GM19239 (cell line): ENCODE results near the gene MRGPRG.

Source experiments
- DNase-seq: peaks from one replicate; pipeline ENCODE4 v3.0.0; 2011; ENCODE audit warnings: low spot score; ENCODE audit not compliant: insufficient read length
- FAIRE-seq: peaks from 2 replicates; lab custom pipeline; 2011; peaks lifted over from hg19 to GRCh38; lab: Jason Lieb, UNC

MRGPRG gene

DNA sequence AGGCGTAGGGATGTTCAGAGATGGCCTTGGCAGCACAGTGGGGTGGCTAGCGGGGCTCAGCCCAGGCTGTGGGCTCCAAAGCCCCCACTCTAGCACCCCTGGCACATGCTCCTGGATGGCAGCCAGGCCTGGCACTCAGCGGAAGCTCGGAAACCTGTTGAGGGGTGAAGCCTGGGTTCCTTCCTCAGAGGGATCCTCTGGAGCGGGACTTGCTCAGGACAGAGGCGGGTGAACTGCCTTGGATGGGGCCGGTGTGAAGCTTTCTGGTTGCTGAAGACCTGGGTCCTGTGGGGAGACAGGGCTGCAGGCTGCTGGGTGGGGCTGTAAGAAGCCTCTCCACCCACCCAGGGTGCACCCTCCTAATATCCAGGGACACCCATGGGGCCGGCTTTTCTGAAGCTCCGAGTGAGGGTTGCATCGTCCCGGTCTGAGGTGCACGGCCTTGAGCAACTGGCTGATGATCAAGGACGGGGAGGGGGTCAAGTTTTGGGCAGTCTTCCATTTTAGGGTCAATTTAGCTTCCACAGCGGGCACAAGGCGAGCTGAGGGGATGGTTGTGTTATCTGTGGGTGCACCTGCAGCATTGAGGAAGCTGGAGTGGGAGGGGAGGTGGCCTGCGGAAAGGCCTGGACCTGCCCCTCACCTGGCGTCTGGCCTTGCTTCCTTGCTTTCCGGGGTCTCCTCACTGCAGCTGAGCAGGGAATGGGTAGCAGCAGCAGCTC is 8.4 kb upstream of the MRGPRG start:
- DNase-seq (no peak), FAIRE-seq (no peak)

DNA sequence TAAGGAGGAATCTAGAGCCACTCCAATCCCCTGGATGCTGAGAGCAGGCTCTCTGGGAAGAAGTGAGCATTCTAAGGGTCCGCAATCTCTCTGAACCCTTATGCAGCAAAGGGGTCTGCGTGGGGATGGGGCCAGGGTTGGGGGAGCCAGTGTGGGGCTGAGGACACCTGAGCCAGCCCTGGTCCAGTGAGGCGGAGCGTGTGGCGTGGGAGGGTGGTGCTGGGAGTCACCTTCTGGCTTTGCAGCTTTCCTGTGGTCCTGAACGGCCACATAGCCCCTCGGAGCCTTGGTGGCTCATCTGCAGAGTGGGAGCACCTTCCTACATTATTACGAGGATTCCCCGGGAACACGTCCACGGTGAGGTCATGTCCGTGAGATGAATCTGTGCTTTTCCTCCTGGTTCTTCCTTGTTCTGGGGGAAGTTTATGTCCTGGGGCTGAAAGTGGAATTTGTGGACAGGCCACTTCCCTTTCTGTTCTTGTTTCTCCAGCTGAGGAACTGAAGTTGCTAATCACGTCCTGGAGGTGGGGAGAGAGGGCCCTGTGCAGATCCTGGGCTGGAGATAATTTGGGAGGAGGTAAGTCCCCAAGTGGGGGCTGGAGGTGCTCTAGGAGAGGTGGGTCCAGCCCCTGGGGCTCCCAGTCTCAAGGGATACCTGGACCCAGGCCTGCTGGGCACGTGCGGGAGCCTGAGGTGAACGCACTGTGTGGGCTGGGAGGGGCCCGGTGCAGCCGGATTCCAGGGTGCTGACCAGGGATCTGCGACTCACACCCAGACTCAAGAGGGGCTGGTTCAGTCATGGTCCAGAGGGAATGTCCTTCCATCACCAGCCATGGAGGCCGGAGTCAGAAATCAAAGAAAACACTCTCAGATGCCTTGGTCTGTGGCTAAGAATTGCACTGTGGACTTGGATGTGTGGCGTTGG is 7.5 kb upstream of the MRGPRG start:
- FAIRE-seq (no peak), DNase-seq (no peak)

DNA sequence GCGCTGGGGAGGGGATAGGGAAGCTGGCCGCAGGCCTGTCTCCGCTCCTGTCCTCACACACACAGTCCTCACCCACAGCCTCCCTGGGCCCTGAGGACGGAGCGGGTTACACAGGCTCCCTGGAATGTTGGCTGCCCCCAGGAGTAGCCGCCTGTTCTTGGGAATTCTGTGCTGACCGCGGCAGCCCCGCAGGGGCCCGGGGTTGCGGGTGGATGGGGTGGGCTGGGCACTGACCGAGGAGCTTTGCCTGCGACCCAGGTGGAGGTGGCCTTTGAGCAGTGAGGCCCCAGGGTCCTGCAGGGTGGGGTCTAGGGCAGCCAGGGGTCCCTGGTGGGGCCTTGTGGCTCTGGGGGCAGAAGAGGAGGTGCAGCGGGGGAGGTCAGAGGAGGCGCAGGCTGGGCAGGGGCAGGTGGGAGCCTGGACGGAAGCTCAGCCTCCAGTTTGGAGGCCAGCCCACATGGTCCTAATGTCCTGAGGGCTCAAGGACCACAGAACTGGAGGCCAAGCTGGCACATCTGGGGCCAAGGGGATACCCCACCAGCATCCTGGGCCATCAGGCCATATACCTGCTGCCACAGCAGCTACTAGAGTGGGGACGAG is 6.6 kb upstream of the MRGPRG start:
- DNase-seq (no peak), FAIRE-seq (no peak)

DNA sequence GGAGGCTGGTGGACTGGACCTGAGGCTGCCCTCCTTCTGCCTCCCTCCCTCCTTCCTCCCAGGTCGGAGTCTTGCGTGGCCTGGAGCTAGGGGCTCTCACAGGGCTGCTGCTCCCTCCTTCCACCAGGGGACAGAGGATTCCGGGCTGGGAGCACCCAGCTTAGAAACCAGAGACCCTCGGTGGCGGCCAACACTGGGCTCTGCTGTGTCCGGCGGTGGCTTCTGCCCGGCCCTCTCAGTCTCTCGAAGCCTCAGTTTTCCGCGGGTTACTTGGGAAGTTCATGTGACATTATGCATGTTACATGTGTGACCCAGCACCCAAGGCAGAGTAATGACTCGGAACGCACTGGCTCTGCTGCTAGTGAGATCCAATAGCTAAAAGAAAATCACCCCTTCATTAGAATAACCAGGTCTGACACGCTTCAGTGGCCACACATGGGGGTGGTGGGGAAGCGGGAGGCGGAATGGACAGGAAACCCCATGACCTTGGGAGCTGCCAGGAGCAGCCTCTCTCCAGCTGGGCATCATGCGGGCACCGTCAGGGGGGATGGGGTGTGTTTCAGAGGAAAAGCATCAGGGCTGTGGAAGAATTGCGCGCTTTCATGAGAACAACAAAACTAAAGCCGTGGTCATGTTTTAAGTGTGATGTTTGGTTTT is 5.9 kb upstream of the MRGPRG start:
- no peak for FAIRE-seq

DNA sequence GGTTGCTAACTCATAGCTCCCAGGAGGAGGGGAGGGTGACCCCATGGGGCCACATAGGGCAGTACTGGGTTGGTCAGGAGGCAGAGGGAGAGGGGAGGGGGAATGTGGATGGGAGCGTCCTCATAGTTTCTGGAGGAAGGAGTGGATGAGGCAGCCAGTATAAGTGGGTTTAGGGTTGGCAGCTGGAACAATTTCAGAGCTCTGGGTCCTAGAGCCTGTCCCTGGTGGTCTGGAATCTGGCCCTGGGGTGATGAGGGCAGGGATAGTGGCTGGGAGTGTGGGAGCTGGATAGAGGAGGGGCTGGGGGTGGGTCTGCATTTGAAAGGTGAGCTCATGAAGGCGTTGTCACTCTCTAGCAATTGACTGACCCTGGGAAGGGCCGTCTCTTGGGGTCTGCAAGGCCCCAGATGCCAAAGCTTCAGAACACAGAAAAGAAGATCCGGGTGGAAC is 5.3 kb upstream of the MRGPRG start:
- FAIRE-seq (no peak), DNase-seq (no peak)

More for the DNA sequence above, 5.9 kb upstream of the MRGPRG start:
- DNase-seq = no peak

DNA sequence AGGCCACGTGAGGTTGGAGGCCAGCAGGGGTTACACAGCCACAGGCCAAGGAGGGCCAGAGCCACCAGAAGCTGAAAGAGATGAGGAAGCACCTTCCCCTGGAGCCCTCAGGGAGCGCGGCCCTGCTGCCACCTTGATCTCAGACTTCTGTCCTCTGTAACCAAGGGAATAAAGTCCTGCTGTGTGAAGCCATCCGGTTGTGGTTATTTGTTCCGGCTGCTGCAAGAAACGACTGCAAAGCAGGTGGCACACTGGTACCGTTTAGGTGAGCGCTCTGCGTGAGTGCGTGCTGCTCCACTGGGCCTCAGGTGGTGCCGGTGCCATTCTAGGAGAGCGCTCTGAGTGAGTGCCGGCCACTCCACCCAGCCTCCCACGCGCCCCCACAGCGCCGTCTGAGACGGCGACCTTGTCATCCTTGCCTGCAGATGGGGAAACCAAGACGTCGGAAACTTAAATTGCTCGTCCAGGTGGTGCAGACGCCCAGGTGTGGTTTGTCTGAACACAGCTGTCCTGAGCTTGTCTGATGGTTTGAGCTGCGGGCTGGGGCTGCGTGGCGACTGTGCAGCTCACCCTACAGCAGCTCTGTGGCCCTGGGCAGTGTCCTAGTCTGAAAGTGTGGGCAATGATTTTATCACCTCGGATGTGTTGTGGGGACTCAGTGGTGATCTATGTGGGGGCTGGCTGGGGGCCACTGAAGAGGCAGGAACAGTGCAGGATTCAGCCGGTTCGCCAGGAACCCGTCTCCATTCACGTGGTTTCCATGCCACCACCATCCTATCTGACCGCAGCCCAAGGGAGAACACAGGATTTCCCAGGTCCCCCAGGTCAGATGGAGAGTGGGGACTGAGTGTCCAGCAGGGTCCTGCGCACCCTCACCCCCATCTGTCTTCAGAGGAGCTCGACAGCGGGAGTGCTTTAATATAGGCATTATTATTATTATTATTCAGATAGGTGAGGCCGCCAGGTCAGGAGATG is 4.6 kb upstream of the MRGPRG start:
- DNase-seq = no peak
- no peak for FAIRE-seq

DNA sequence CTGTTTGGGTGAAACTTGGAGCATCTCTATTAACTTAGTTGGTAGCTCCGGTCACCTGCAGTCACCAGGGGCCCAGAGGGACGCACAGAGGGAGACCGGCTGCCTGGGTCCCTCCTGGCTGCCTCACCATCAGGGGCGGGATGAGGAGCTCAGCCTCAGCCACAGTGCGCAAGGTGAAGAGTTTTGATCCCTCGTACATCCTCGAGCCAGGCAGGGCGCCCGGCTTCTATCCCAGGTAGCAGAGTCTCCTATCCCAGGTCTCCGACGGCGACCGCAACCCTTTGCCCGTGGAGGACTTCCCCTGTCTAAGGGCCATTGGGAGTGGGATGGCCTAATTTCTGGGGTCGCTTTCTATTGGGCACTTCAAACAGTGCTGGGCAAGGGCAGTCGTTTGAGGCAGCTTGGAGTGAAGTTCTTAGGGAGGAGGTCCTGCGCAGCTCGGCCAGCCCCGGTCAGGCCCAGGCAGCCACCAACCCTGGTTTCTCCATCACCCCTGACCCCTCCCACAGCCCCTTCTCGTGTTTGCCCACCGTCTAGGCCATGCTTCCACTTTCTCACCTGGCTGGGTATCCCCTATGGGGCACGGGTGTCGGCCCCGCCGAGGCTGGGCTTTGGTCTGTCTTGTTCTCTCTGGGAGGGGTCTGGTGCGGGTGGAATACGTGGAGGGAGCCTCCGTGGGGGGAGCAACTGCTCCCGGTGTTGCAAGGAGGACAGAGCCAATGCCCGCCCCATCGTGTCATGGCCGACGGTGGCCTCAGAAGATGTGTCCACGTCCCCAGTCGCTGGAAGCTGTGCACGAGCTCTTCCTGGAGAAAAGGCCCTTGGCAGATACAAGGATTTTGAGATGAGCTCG is 3.6 kb upstream of the MRGPRG start:
- DNase-seq = no peak
- no peak for FAIRE-seq

DNA sequence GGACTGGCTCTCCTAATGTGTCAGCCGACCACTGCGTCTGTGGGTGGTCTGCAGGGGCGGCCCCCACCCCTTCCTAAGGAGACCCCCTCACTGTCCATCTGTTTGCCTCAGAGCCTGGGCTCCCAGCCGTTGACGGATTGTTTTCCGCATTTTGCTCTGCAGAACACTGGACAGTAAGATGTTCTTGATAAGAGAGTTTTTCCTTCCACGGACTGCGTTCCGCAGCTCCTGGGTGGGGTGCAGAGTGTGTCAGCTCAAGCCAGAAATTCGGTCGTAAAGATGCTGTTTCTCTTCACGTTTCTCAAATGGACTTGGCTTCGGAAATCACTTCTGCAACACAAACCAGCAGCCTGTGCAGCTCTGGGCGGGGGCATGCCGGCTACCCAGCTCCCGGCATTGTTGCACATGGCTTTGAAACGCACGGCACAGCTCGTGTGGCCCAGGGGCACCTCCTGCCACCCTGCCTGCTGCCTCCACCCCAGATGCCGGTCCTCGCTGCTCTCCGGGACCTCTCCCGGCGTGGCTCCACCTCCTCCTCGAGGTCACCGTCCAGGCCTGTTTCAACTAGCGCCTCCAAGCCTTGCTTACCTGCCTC is 2.9 kb upstream of the MRGPRG start:
- FAIRE-seq = no peak
- DNase-seq = no peak

DNA sequence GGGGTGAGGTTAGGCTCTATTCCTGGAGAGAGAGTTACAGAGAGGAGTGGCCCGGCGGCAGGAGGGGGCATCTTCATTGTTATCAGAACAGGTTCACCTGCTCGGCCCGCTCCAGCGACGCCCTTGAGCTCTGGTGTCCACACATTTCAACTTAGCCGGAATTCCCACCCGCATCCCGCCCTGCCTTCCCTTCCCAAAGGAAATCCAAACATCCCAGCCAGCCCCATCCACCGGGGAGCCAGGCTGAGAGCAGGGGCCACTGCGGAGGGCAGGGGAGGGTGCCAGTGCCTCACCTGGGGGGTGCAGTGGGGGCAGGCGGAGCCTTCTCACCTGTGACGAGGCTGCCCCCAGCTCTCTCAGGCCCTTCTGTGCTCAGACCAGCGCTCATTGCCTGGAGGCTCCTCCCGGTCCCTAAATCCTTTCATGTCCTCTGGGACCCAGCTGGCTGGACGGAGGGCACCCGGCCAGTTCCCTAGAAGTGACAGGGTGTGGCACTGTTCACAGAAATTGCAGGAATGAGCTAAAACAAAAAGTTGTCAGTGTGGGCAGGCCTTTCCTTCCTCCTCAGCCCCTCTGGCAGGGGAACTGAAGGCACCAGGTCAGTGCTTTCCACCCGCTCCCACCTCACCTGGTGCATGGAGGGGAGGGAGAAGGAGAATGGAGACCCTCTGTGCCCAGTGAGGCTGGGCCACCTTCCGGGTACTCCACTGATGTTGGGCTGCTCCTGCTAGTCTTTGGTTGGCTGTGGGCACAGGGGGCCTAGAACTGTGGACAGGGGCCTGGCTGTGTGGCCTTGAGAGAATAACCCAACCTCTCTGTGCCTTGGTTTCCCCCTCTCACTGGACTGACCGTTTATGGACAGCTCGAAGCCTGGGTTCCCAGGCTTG is 2.2 kb upstream of the MRGPRG start:
- DNase-seq (peak; percentile 5), FAIRE-seq (no peak)

DNA sequence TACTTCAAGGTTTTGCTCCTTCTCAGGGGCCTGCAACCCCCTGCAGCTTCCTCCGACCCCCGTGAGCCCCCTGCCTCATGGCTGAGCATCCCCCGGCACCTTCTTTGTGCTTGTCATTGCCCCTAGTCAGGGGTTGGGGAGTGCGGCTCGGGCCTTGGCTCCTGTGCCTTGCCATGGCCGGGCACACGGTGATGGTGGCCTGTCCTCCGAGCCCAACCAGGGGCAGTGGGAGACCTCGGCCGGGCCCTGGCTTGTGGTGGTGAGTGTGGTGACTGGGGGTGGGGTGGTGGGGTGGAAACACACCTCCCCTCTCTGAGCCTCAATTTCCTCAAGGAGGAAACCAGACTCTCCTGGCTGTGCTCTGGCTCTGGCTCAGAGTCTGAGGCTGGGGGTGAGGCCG is 1.5 kb upstream of the MRGPRG start:
- DNase-seq (no peak), FAIRE-seq (no peak)

DNA sequence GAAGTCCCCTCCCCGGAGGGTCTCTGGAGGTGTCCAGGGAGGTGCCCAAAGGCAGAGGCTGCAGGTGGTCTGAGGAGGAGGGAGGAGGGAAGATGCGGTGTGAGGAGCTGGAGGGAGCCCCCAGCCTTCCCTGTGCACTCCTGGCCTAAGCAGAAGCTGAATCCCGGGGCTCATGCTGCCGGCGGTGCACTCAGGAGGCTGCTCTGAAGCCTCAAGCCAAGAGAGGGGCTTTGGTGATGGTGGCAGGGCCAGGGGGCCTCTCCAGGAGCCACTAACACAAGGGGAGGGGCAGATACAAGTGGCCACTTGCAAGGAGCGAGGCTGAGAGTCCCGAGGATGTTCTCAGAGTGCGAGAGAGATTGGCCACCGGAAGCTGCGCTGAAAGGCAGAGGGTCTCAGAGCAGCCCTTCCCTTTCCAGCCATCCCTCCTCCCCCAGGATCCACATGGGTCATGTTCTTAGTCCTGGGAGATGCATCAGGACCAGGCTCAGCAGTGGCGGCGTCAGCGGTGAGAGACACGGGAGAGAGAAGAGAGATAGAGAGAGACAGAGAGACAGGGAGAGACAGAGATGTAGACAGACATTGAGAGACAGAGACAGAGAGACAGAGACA is 774 bp upstream of the MRGPRG start:
- no peak for DNase-seq

DNA sequence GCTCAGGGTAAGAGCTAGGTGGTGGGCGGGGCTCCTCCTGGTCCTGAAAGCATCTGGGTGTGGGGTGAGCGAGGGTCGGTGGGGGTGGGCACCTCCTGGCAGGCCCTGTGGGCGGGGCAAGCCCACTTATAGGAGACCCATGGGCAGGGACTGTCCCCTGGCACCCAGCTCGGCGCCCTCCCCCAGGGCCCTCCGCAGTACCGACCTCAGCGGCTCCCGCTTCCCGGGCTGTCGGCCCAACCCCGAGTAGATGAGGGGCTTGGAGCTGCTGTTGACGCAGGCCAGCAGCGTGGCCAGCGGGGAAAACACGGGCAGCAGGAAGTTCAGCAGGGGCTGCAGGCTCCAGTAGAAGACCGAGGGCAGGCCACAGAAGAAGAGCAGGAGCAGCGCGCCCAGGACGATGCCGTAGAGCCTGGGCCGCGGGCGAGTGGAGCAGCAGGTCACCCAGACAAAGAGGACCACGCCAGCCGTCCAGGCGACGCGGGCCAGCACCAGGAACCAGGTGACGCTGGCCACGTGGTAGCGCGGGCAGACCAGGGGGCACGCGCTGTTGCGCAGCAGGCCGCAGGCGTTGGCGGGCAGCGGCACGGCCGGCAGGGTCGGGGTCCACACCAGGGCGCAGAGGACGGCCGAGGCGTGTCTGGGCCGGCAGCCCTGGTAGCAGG is 663 bp downstream of the MRGPRG start:
- DNase-seq (no peak), FAIRE-seq (no peak)

More for the DNA sequence above, 774 bp upstream of the MRGPRG start:
- no peak for FAIRE-seq

DNA sequence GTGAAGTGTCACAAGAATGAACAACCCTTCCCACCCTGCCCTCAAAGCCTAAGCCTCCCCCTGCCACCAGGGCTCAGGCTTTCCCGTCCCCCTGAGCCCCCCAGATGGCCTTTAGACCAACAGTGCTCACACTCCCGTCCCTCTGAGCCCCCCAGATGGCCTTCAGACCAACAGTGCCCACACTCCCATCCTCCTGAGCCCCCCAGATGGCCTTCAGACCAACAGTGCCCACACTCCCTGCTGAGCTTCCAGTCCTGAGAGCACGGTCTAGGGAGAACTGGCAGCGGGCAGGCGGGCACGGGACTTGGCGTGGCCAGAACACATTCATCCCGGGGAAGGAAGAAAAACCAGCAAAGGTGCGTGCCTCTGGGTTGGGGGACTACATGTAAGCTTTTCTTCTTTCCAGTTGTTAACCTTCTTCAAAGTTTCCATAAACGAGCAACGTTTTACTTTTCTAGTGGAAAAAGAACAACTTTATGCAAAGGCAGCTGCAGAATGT is 2.5 kb downstream of the MRGPRG start:
- FAIRE-seq (no peak), DNase-seq (no peak)

DNA sequence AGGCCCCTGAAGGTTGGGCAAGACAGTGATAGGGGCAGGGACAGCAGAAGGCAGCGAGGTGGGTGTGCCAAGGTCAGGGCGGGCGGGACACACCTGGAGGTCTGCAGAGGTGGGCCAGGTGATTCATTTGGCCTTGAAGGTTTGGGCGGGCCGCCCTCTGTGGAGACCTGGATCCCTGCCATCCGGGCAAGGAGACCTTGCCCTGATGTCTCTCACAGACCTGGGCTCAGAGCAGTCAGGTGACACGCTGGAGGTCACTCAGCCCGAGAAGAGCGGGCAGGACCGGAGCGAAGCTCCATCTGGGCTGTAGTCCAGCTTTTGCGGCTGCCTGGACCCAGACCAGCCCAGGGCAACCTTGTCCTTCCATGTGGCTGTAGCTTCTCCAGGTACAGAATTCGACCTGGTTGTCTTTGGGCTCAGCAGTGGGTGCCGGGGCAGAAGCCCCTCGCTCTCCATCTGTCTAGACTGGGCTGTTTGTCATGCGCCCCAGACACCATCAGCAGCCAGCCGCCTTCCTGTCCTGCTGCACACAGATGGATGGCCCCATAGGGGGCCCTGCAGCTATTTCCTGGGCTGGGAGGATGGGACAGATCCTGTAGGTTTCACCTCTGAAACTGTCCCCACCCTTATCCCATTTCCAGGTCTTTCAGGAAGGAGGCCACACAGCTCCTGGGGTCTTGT is 3.1 kb downstream of the MRGPRG start:
- FAIRE-seq (no peak), DNase-seq (no peak)

DNA sequence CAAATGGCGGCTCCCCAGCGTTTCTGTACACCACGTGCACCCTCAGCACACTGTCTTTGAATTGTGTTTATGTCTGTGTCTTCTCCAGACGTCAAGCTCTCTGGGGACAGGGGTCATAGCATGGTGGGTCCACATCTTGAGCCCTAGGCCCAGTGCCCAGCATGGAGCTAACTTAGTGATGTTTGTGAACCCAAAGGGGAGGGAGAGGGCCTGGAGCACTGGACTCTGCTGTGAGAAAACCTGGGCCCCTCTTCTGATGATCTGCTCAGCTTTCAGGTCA is 4.3 kb downstream of the MRGPRG start:
- FAIRE-seq (no peak), DNase-seq (no peak)
